ENCODE data around the gene ASTN2. TPM values are rescaled to one million over a fixed set of nuclear protein-coding genes. Genes with fewer than 3 reads are reported as not detected.

ASTN2 gene
- total and polyA plus RNA-seq, 4 donors: 0.57 to 2.9 (median 1.4) TPM

GRCh38 chr9:117093891-117094844, 320.7 kb downstream of the ASTN2 start:
- TF ChIP-seq MAX (IDR thresholded peaks at IDR 0.05) (no peak), HNF4G (IDR thresholded peaks at IDR 0.05) (no peak), FOXA2 (IDR thresholded peaks at IDR 0.05) (no peak), JUND (IDR thresholded peaks at IDR 0.05) (no peak)
- Histone ChIP-seq H3K27ac (ENCODE audit: low read depth in 1 of 2, low read length in 2 of 2) (no peak overlapping the region), H3K4me1 (ENCODE audit: control insufficient read depth in 4 of 4, insufficient read depth in 4 of 4, low read length in 3 of 4) (no peaks in the 10 kb centered on the region), H3K9me3 (ENCODE audit: control insufficient read depth in 4 of 4, low read length in 3 of 4) (no peaks in the 10 kb centered on the region), H3K9ac (ENCODE audit: low read depth in 1 of 2, low read length in 2 of 2) (no peak overlapping the region), H3K4me3 (ENCODE audit: low read depth in 1 of 3, low read length in 3 of 3) (no peak overlapping the region), H3K36me3 (ENCODE audit: control insufficient read depth in 4 of 4, insufficient read depth in 3 of 4, low read depth in 1 of 4, low read length in 3 of 4) (no peaks in the 10 kb centered on the region), H3K27me3 (ENCODE audit: control insufficient read depth in 4 of 4, insufficient read depth in 4 of 4, low read length in 3 of 4) (peaks cover 0 to 7% (median 0%) of the 10 kb centered on the region in 4 donors)
- no peak for DNase-seq (ENCODE audit: low spot score)
- 44% methylated on average over 4 of the region's 4 CpGs for WGBS

GRCh38 chr9:117092582-117092981, 322.3 kb downstream of the ASTN2 start:
- Histone ChIP-seq H3K4me3 (ENCODE audit: low read depth in 1 of 3, low read length in 3 of 3) (no peak overlapping the region), H3K27ac (ENCODE audit: low read depth in 1 of 2, low read length in 2 of 2) (no peak overlapping the region), H3K4me1 (ENCODE audit: control insufficient read depth in 4 of 4, insufficient read depth in 4 of 4, low read length in 3 of 4) (no peaks in the 10 kb centered on the region), H3K27me3 (ENCODE audit: control insufficient read depth in 4 of 4, insufficient read depth in 4 of 4, low read length in 3 of 4) (peaks cover 0 to 7% (median 0%) of the 10 kb centered on the region in 4 donors), H3K9ac (ENCODE audit: low read depth in 1 of 2, low read length in 2 of 2) (no peak overlapping the region), H3K9me3 (ENCODE audit: control insufficient read depth in 4 of 4, low read length in 3 of 4) (no peaks in the 10 kb centered on the region), H3K36me3 (ENCODE audit: control insufficient read depth in 4 of 4, insufficient read depth in 3 of 4, low read depth in 1 of 4, low read length in 3 of 4) (no peaks in the 10 kb centered on the region)
- TF ChIP-seq JUND (IDR thresholded peaks at IDR 0.05): no peak
- TF ChIP-seq RAD21 (IDR thresholded peaks at IDR 0.05): no peak
- no peak for TF ChIP-seq SP1 (IDR thresholded peaks at IDR 0.05)
- TF ChIP-seq FOXA1 (IDR thresholded peaks at IDR 0.05): no peak
- TF ChIP-seq HNF4A (conservative IDR thresholded peaks at IDR 0.05): no peak
- no peak for TF ChIP-seq EGR1 (IDR thresholded peaks at IDR 0.05; ENCODE audit: low read depth in 2 of 2)
- no peak for TF ChIP-seq TAF1 (conservative IDR thresholded peaks at IDR 0.05)
- TF ChIP-seq YY1 (IDR thresholded peaks at IDR 0.05): no peak
- TF ChIP-seq RXRA (IDR thresholded peaks at IDR 0.05): no peak
- TF ChIP-seq REST (IDR thresholded peaks at IDR 0.05): no peak
- TF ChIP-seq FOXA2 (IDR thresholded peaks at IDR 0.05): no peak
- TF ChIP-seq HNF4G (IDR thresholded peaks at IDR 0.05): no peak
- TF ChIP-seq GABPA (IDR thresholded peaks at IDR 0.05 in 1 of 2, conservative IDR thresholded peaks at IDR 0.05 in 1 of 2): no peak
- no peak for TF ChIP-seq CTCF (IDR thresholded peaks at IDR 0.05; ENCODE audit: low read depth, low read length, missing input control)
- no peak for TF ChIP-seq MAX (IDR thresholded peaks at IDR 0.05)
- TF ChIP-seq ZBTB33 (IDR thresholded peaks at IDR 0.05): no peak
- TF ChIP-seq NR2F2 (IDR thresholded peaks at IDR 0.05): no peak
- no peak for TF ChIP-seq ATF3 (IDR thresholded peaks at IDR 0.05)
- DNase-seq (ENCODE audit: low spot score): no peak
- 52% methylated on average over 1 of the region's 1 CpG for WGBS

All from liver (tissue), 9 donors.